Activated CD4-positive, alpha-beta T cell treated with anti-CD3 and anti-CD28 coated beads for 48 hours (primary cell): ENCODE measurements around the gene GTPBP8.
A peak's percentile ranks its signal among the peaks of the same experiment; 100 is the strongest.

ENCODE experiments used
- DNase-seq: peaks from one replicate; pipeline ENCODE4 v3.0.0-alpha.2; 2020

GTPBP8 gene

DNA sequence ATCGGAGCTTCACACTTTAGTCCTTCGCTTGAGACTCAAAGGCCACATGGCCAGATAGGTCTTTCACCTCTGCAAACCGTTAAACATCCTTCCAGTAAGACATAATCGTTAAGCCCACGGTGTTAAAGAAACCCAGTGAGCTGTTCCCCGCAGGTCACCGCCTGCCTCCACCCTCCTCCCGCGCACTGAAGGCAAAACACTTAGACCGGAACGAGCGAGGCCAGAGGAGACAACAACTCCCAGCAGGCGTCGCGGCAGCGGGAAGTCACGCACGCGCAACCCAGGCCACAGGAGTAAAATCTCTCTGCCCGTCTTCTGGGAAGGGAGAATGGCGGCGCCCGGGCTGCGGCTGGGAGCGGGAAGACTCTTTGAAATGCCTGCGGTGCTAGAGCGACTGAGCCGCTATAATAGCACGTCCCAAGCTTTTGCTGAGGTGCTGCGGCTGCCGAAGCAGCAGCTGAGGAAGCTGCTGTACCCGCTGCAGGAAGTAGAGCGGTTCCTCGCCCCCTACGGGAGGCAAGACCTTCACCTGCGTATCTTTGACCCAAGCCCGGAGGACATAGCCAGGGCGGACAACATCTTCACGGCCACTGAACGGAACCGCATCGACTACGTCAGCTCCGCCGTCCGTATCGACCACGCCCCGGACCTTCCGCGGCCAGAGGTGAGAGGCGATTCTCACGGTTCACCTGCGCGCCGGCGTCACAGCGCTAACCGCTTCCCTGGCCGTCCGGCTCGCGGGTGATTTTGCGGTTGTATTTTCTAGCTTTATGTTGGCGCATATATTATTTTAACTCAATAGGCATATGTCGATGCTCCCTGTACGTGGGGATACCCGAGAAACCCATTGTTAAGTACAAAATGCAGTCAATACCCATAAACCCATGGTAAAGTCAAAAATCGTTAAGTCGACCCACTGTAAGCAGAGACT, at the start of gene GTPBP8:
Gene GTPBP8, plus strand, starts transcription at position 313 of the 931 bp plus-strand sequence. Its CDS starts 16 bp downstream, at position 329.
- DNase-seq, result peak; percentile 92

DNA sequence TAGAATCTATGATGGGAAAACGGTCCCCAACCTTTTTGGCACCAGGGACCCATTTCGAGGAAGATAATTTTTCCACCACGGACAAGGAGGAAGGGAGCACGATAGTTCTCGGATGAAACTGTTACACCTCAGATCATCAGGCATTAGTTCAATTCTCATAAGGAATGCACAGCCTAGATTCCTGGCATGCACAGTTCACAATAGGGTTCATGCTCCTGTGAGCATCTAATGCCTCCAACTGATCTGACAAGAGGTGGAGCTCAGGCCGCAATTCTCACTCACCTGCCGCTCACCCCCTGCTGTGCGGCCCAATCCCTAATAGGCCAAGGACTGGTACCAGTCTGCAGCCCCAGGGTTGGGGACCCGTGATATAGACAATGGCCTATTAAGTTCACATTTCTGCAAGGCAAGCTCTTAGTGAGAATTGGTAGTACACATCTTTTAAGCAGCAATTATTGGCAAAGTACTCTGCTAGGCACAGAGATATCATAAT, 42.4 kb upstream of the GTPBP8 start:
- DNase-seq, result no peak

DNA sequence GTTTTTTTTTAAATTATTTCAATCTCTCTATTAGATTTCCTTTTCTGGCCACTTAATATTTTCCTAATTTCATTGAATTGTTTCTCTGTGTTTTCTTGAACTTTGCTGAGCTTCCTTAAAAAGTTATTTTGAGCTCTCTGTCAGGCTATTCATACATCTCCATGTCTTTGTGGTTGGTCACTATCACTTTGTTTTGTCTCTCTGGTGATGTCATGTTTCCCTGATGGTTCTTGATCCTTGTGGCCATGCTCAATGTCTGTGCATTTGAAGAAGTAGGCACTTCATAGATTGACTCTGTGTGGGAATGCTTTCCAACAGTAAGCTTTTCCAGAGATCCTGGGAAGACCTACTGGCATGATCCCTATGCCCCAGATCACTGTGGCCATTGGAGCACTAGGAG, 34.4 kb upstream of the GTPBP8 start:
- no peak for DNase-seq

DNA sequence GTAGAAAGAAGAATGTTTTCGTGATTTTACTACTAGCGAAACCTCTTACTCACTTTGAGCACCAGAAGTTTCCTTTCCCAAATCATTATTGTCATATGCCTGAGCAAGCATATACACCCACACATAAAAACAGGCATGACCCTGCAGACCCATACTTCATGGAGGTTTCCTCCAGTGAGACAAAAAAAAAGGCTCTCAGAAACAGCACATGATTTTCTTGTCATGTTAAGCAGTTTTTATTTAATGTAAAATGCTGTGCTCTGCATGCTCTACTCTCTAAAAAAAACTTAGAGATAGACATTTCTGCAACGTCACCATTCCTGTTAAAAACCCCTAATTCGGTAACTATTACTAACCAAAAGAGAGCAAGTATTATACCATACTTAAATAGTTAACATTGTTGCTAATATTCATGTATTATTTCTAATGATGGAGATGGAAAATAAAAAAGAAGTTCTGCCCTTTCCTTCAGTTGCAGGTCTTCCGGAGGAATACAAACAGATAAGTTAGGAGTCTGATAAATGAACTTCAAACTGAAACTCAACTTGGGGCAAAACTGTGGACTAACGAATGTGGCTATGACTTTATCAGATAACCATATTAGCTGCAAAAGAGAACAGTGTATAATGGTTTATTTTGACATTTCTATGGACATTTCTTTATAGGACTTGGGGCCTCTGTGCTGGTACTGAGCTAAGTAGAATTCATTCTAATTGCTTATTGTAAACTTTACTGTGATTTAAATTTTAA, 31.8 kb upstream of the GTPBP8 start:
- DNase-seq, result peak; percentile 38

DNA sequence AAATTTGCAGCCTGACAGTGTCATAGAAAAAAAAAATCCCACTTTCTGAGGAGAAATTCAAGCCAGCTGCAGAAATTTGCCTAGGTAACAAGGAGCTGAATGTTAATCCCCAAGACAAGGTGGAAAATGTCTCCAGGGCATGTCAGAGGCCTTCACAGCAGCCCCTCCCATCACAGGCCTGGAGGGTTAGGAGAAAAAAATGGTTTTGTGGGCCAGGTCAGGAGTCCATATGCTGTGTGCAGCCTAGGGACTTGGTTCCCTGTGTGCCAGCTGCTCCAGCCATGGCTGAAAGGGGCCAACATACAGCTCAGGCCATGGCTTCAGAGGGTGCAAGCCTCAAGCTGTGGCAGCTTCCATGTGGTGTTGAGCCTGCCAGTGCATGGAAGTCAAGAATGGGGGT, 27.1 kb upstream of the GTPBP8 start:
- DNase-seq, result no peak

DNA sequence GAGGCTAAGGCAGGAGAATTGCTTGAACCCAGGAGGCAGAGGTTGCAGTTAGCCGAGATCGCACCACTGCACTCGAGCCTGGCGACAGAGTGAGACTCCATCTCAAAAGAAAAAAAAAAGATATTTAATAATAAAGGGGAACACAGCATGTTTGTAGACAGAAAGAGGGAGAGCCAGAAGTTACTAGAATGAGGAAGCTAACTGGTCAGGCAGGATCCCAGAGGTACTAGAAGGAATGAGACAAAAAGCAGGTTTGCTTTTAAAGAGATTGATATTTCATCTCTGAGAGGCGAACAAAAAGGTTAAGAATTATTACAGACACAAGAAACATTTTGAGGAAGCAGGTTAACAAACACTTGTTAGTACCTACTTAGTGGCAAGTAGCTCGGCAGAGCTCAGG, 25.1 kb upstream of the GTPBP8 start:
- no peak for DNase-seq

DNA sequence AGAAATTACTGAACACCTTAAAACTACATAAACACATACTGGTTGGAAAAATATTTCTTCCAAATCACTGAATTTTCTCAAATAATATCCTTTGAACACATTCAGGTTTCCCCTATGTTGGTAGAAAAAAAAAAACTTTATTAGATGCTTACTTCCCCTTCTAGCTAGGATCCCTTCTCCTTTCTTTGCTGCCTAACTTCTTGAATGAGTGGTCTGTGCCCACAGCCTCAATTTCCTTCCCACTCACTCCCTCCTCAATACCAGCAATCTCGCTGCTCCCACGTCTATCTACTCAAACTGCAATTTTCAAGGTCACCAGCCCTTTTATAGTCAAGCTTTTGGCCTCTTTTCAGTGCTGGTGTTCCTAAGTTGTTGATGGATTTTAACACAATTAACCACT, 24.2 kb upstream of the GTPBP8 start:
- DNase-seq, result no peak

DNA sequence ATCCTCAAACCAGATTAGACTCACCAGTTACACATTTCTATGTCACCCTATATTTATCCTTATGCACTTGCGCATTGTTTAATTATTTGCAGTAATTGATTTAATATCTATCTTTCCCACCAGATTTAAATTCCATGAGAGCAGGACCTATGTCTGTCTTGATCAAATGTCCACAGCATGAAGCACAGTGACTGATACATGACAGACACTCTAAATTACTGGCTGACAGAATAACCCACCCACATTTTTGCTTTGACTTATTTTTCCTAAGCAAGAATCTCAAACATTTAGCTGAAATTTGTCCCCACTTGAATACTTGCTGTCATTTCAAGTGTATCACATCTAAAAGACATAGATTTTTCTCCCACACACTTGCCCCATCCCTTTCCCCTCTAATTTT, 23.4 kb upstream of the GTPBP8 start:
- no peak for DNase-seq

DNA sequence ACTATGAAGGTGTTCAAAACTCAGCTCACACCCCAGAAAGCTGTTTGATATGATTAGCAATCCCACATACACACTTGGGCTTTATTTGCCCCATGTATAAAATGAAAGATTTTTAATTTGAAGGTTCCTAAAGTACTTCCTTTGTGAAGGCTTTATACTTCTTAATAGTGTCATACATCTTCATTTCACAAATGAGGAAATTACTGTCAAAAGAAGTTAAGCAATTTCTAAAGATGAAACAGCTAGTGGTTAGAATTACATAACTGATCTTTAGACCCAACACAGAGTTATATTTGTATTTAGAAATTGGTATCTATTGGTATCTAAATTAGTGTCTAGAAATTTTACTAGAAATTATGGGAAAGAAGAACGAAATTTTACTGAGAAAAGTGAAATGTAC, 23.0 kb upstream of the GTPBP8 start:
- no peak for DNase-seq

DNA sequence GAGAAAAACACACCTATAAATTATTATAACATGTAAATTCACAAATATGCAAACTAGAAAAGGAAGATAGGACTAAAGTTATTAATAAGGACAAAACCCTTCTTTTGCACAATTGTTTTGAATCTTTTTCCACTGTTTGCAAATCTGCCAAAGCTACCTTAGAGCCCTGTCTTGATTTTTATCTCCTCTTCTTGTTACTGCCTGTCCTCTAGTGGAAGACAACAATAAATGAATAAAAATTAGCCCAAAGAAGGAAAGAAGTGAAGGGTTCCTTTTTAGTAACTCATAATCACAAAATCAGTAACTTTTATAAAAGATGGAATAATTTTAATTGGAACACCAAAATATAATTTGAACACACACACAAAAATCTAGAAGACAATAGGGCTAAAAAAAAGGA, 18.6 kb upstream of the GTPBP8 start:
- DNase-seq, result no peak

DNA sequence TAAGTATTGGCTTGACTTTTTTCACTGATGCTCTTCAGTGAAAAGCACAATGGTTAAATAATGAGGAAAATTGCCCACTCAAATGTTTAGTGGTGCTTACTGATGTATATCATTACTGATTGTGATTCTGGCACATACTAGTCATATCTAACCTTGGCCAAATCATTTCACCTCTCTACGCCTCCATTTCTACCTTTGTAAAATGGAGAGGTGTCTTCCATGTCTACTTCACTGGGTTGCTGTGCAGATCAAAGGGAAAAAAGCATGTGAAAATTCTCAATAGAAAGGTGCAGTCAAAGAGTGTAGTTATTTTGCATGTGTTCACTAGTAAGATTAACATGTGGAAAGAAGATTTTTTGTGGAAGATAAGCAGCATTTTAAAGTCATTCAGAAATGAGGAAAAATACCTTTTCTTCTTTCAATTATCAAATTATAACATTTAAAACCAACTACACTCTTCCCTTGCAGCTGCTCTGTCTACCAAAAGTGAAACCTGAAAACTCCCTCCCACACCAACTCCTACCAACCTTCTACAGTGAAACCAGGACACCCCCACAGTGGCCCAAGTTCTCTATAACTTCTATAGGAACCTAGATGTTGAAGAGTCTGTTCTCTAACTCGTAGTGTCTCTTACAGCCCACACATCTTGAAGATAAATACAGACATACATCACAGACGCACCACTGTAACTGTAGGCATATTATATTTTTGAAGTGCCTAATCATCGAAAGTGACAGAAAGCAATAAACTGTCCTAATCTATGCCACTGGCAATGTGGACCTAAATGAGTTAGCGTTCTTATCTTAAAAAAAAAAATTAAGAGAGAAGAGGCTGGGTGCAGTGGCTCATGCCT, 17.2 kb upstream of the GTPBP8 start:
- DNase-seq, result peak; percentile 66

DNA sequence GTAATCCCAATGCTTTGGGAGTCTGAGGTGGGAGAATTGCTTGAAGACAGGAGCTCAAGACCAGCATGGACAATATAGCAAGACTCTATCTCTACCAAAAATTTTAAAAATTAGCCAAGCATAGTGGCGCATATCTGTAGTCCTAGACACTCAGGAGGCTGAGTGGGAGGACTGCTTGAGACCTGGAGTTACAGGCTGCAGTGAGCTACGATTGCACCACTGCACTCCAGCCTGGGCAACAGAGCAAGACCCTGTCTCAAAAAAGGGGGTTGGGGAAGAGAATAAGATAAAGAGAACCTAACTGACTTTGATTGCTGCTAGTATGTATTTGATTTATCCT, 16.6 kb upstream of the GTPBP8 start:
- no peak for DNase-seq

DNA sequence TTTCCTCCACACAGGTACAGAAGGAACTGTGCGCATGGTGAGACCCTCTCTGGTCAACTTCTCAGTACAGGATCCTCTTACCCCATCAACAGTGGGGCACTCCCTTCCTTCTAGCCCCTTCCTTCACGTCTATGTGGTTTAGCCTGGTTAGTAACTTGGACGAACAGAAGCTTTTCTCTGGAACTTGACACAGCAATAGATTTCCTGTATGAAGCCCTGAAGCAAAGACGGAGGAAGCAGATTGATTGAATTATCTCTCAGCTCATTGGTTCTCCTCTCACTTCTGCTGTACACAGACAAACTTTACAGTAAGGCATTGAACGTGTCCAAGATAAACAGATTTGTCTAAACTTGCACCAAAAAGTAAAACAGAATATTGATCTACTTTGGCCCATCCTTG, 15.9 kb upstream of the GTPBP8 start, which contains the start of gene CD200R1:
Gene CD200R1, minus strand, starts transcription at position 210 of the 400 bp plus-strand sequence. CDS start 246 bp downstream, outside the sequence.
- DNase-seq, result no peak

DNA sequence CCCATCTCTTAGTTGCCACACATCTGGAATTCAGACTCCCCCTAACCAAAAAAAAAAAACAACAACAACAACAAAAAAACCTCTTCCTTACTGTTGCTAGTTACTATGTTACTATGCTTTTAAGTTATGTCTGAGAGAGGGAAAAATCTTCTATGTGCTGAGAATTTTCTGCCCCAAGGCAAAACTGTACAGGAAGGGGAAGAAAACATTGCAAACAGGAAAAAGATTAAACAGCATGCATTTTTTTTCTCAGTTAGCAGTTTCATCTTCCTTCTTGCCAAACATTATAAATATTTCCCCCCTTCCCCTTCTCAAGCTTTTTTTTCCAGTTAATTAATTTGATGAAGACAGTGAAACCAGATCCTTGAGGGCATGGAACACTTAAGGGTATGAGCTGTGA, 14.8 kb upstream of the GTPBP8 start:
- DNase-seq, result no peak

DNA sequence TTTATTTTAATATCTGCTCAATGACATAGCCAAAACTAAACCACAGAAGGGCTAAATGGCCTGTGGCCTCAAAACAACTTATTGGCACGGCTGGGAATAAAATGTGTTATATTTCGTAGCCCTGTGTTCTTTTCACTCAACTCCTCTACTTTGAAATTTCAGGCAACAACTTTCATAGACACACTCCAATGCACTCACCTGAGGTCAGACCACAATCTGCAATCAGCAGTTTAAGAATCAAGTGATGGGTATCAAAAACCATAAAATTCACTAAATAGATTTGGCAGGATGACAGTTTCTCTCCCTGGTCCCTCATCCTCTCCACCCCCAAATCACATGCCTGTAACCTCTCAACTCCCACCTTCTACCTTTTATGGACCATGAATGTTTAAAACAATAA, 13.8 kb upstream of the GTPBP8 start:
- DNase-seq, result no peak

DNA sequence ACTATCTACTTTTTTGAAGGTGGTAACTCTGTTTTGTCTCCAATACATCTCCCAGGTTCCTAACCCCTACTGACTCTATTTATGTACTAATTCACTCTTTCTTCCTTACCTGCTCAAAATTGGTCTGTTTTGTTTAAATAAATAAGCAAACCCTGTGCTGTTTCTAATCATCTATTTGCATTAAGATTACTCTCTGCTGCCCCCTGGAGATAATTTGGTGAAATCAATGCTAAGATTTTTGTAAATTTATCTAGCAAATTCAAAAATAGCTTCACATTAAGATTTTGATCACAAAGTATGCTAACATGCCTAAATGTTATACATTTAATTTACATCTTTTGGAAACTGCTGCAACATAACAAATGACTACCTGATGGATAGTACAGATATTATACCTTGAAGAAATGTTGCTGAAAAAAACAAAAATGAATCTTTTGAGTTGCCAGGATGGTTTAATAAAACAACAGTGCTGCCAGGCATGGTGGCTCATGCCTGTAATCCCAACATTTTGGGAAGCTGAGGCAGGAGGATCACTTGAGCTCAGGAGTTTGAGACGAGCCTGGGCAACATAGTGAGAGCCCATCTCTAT, 11.4 kb upstream of the GTPBP8 start:
- no peak for DNase-seq

DNA sequence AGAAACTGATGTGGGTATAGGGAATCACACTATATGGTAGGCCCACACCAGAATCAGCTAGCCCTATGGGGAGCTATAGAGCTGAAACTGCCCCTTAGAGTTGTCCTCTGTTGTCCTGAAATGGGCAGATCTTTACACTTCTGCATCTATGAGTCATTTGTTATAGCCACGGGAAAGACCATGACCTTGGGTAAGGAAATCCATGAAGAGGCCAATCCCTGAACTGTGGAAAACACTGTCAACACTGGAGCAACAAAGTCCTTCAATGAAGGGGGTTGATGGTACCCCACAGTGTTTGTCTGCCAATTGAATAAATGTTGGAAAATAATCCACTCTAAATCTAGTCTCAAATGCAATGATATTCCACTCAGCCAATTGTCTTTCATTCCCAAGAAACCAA, 10.7 kb upstream of the GTPBP8 start:
- no peak for DNase-seq

DNA sequence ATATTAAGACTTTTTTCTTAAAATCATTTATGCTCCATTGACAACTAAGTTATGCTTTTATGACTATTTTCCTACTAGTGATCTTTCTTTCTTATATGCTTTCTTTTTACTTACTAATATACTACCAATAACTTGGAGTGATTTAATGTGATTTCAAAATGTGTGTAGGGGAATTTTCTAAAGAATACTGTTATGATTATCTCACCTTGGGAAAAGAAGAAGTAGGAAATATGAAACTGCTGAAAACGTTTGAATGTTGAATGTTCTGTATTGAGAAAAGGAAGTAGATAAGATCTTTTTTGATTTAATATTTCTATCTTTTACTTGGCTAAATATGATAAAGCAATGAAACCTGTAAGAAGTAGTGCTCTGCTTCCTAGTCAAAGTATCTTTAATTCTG, 8.1 kb upstream of the GTPBP8 start:
- DNase-seq, result no peak

DNA sequence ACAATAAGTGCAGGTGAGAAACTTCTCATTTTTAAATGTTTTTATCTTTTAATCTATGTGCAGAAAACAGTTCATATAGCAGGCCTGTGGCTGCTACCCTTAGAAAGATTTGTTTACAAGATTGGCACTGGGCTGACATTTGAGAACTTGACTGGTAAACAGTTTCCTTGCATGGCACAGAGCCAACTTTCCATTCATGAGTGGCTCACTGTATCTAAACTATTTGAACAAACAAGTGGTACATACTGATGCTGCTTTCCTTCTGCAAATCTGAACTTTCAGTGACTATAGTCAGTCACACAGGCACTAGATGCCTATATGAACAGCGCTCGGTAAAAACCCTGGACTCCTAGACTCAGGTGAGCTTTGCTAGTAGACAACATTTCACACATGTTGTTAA, 6.3 kb upstream of the GTPBP8 start:
- peak; percentile 18 for DNase-seq

DNA sequence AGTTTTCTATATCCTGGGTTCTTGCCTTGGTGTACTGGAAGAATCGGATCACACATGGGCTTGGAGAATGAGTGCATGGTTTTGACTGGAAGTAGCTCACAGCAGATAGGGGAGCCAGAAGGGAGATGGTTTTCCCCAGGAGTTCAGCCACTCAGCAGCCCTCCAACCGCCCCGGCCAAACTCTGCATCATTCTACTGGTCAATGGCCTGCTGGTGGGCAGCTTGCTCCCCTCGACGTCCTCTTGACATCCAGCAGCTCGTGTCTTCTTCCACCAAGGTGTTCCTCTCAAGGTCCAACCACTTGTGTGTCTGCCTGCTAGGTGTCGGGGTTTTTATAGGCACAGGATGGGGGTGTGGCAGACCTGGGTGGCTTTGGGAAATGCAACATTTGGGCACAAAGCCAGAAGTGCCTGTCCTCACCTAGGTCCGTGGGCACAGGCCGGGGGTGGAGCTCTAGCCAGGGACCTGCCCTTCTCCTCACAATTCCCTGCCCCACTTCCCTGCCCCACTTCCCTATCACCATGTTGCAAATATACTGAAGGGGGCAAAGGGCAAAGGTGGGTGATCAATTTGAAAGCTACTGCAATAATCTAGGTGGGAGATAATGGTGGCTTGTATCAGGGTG, 3.0 kb upstream of the GTPBP8 start:
- DNase-seq, result no peak

DNA sequence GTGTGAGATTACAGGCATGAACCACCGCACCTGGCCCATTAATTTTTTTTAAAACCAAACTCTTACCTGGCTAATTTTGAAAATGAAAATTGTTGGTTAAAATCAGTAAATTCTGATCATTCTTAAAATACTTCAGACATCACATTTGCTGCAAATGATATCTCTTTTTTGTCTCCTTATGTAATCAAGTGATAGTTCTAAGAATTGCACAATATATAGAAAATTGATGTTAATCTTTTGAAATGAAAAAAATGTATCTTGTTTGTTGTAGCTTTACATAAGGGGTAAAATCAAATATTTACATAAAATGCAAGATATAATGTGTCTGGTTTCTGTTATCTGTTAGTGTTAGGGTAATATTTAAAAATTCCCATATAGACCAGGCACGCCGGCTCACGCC, 5.0 kb downstream of the GTPBP8 start:
- DNase-seq, result no peak

DNA sequence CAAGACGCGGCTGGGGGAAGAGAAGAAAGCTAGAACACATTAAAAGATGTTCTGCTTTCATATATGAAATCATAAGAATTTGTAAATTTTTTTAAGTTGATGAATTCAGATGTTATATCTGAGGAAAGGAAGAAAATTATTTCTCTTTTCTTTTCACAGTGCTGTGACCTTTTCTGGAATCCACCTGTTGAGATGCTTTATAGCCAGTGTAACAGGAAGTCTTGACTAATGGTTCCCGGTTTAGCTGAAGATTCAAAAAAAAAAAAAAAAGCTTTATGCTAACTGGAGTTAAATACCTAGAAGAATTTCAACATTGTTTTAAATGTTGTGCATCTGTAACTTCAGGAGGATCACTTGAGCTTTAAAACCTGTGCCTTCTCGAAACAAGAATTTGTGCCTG, 9.9 kb downstream of the GTPBP8 start:
- no peak for DNase-seq
